ENCODE results near the gene PEX7. TPM values are rescaled to one million over a fixed set of nuclear protein-coding genes. Genes with fewer than 3 reads are reported as not detected.
"Not testable (repeated sequence)": the region's sequence is repeated elsewhere in the genome, so short reads cannot be mapped to it uniquely, and the experiment has no call there.

PEX7 gene
- polyA plus RNA-seq, 3 donors from 2014 or later: 2.2 to 3.9 (median 2.9) TPM

DNA sequence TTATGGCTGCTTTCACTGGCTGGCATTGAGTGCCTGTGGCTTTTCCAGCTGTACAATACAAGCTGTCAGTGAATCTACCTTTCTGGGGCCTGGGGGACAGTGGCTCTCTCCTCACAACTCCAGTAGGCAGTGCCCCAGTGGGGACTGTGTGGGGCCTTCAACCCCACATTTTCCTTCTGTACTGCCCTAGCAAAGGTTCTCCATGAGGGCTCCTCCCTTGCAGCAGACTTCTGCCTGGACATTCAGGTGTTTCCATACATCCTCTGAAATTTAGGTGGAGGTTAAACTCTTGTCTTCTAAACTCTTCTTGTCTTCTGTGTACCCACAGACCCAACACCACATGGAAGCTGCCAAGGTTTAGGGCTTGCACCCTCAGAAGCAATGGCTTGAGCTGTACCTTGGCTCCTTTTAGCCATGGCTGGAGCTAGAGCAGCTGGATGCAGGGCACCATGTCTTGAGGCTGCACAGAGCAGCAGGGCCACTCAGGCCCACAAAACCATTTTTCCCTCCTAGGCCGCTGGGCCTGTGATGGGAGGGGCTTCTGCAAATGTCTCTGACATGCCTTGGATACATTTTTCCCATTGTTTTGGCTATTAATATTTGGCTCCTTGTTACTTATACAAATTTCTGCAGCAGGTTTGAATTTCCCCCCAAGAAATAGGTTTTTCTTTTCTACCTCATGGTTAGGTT, 9.6 kb downstream of the PEX7 start:
- Mint-ChIP-seq H3K4me3 (no peak overlapping the region), H3K36me3 (peaks cover 32 to 53% (median 36%) of the 10 kb centered on the region in 3 donors), H3K4me1 (no peaks in the 10 kb centered on the region), H3K27ac (no peak overlapping the region), H3K9me3 (peaks cover 3 to 23% (median 11%) of the 10 kb centered on the region in 6 donors), H3K27me3 (ENCODE audit: low read depth in 3 of 3) (peaks cover 0 to 3% (median 0%) of the 10 kb centered on the region in 3 donors)
- DNase-seq: no peak

DNA sequence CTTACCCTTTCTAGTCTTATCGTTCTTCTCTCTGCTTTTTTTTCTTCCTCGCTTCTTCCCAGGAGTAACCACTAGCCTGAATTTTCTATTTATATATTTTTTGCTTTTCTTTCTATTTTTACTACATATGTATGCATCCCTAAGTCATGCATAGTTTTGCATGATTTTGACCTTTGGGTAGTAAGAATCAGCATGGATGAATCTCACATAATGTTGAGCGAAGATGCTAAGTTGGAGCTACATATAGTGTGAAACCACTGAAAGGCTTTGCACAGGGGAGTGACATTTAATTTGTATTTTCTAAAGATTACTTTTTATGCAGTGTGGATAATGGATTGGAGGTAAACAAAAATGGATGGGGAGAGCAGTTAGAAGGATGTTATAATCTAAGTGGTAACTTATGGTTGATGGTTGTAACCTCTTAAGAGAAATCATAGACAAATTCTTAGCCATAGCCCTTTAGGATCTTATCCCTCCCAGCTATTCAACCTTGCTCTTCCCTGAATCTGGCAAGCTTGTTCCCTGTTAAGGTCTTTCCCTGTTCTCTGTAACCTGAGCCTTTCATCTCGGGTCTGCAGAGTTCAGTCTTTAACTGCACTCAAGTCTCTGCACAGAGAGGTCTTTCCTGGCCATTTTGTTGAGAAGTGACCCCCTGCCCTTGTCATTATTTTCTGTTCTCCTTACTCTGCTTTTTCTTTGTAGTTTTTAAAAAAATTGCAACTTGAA, 18.0 kb downstream of the PEX7 start:
- DNase-seq: no peak
- no peak overlapping the region for H3K27ac Mint-ChIP-seq
- no peaks in the 10 kb centered on the region for H3K4me1 Mint-ChIP-seq
- no peaks in the 10 kb centered on the region for H3K9me3 Mint-ChIP-seq
- no peak overlapping the region for H3K4me3 Mint-ChIP-seq
- H3K27me3 Mint-ChIP-seq (ENCODE audit: low read depth in 3 of 3): peaks cover 0 to 1% (median 0%) of the 10 kb centered on the region in 3 donors
- peaks cover 0 to 8% (median 6%) of the 10 kb centered on the region in 3 donors for H3K36me3 Mint-ChIP-seq

DNA sequence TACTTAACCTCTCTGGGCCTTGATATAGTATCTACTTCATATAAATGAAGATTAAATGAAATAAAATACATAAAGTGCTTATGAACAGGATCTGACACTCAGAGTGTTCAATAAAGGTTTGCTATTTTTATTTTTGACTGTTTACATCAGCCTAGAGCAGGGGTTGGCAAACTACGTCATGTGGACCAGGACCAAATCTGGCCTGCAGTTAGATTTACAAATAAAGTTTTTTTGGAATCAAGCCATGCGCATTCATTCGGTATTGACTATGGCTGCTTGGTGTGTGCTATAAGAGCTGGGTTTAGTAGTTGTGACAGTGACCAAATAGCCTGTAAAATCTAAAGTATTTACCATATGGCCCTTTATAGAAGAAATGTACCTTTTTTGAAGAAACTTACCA, 20.8 kb downstream of the PEX7 start:
- Mint-ChIP-seq H3K27me3 (ENCODE audit: low read depth in 3 of 3) (no peaks in the 10 kb centered on the region), H3K4me3 (no peak overlapping the region), H3K36me3 (peaks cover 0 to 13% (median 8%) of the 10 kb centered on the region in 3 donors), H3K9me3 (no peaks in the 10 kb centered on the region), H3K4me1 (no peaks in the 10 kb centered on the region), H3K27ac (no peak overlapping the region)
- DNase-seq: no peak

DNA sequence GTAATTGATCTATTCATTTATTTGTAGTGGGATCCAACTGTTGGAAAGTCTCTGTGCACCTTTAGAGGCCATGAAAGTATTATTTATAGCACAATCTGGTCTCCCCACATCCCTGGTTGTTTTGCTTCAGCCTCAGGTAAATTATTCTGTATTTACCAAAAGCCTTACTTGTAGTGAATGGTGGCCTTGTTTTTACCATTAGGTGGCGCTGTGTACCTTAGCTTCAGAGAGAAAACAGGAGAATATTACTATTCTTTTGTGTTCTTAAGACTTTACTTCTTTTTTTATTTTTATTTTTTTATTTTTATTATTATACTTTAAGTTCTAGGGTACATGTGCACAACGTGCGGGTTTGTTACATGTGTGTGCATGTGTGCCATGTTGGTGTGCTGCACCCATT, 23.7 kb downstream of the PEX7 start:
- H3K36me3 Mint-ChIP-seq: peaks cover 7 to 29% (median 28%) of the 10 kb centered on the region in 3 donors
- H3K27ac Mint-ChIP-seq: no peak overlapping the region
- peak; percentile 28 to 46 (median 32) for DNase-seq
- peaks cover 0 to 5% (median 0%) of the 10 kb centered on the region in 6 donors for H3K9me3 Mint-ChIP-seq
- H3K4me1 Mint-ChIP-seq: no peaks in the 10 kb centered on the region
- H3K27me3 Mint-ChIP-seq (ENCODE audit: low read depth in 3 of 3): no peaks in the 10 kb centered on the region
- H3K4me3 Mint-ChIP-seq: no peak overlapping the region

DNA sequence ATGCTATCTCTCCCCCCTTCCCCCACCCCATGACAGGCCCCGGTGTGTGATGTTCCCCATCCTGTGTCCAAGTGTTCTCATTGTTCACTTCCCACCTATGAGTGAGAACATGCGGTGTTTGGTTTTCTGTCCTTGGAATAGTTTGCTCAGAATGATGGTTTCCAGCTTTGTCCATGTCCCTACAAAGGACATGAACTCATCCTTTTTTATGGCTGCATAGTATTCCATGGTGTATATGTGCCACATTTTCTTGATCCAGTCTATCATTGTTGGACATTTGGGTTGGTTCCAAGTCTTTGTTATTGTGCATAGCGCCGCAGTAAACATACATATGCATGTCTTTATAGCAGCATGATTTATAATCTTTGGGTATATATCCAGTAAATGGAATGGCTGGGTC, 24.1 kb downstream of the PEX7 start:
- peaks cover 7 to 29% (median 27%) of the 10 kb centered on the region in 3 donors for H3K36me3 Mint-ChIP-seq
- H3K27ac Mint-ChIP-seq; H3K9me3 Mint-ChIP-seq; H3K27me3 Mint-ChIP-seq (ENCODE audit: low read depth in 3 of 3); DNase-seq; H3K4me1 Mint-ChIP-seq; H3K4me3 Mint-ChIP-seq: not testable (repeated sequence)

DNA sequence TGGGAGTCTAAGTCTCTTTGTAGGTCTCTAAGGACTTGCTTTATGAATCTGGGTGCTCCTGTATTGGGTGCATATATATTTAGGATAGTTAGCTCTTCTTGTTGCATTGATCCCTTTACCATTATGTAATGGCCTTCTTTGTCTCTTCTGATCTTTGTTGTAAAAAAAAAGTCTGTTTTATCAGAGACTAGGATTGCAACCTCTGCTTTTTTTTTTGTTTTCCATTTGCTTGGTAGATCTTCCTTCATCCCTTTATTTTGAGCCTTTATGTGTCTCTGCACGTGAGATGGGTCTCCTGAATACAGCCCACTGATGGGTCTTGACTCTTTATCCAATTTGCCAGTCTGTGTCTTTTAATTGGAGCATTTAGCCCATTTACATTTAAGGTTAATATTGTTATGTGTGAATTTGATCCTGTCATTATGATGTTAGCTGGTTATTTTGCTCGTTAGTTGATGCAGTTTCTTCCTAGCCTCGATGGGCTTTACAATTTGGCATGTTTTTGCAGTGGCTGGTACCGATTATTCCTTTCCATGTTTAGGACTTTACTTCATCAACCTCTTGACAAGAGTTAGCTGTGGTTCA, 27.7 kb downstream of the PEX7 start:
- DNase-seq; H3K9me3 Mint-ChIP-seq; H3K27me3 Mint-ChIP-seq (ENCODE audit: low read depth in 3 of 3); H3K27ac Mint-ChIP-seq; H3K4me1 Mint-ChIP-seq; H3K4me3 Mint-ChIP-seq: not testable (repeated sequence)
- H3K36me3 Mint-ChIP-seq: peaks cover 7 to 36% (median 33%) of the 10 kb centered on the region in 3 donors

DNA sequence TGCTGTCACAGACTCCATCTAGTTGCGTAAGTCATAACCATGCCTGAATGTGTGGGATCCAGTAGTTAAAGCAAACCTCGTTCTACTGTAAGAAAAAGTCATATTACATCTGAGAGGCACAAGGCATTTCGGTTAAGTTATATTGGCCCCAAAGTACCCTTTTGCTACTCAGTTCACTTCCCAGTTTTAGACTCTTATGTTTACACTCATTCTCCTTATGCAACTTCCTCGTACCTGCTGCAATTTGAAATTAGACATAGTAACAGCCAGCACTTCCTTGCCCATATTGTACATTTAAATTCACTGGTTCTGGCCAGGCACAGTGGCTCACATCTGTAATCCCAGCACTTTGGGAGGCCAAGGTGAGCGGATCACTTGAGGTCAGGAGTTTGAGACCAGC, 37.0 kb downstream of the PEX7 start:
- Mint-ChIP-seq H3K27ac (no peak overlapping the region), H3K36me3 (peaks cover 0 to 15% (median 14%) of the 10 kb centered on the region in 3 donors), H3K4me3 (no peak overlapping the region)

DNA sequence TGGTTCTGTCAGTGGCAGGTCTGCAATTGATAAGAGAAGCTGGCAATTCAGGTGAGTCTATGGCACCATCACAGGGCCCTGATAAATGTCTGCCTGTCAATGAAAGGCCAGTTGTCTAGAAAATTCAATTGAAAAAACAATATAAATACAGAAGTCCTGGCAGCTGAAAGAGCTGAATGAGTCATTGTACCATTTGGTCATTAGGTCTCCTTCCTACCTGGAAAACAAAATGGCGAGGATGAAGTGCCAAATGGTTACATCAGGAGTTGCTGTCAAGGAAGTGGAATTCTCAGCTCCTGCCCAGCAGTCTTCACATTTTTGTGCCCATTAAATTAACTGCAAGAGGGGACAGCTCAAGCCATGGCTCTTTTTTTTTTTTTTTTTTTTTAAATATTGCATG, 37.7 kb downstream of the PEX7 start:
- Mint-ChIP-seq H3K4me3 (no peak overlapping the region), H3K4me1 (no peaks in the 10 kb centered on the region), H3K27me3 (ENCODE audit: low read depth in 3 of 3) (no peaks in the 10 kb centered on the region), H3K36me3 (peaks cover 0 to 15% (median 12%) of the 10 kb centered on the region in 3 donors), H3K27ac (no peak overlapping the region), H3K9me3 (no peaks in the 10 kb centered on the region)
- no peak for DNase-seq

More for the DNA sequence above, 37.0 kb downstream of the PEX7 start:
- no peaks in the 10 kb centered on the region for H3K9me3 Mint-ChIP-seq
- no peaks in the 10 kb centered on the region for H3K4me1 Mint-ChIP-seq
- no peaks in the 10 kb centered on the region for H3K27me3 Mint-ChIP-seq (ENCODE audit: low read depth in 3 of 3)
- DNase-seq: no peak

DNA sequence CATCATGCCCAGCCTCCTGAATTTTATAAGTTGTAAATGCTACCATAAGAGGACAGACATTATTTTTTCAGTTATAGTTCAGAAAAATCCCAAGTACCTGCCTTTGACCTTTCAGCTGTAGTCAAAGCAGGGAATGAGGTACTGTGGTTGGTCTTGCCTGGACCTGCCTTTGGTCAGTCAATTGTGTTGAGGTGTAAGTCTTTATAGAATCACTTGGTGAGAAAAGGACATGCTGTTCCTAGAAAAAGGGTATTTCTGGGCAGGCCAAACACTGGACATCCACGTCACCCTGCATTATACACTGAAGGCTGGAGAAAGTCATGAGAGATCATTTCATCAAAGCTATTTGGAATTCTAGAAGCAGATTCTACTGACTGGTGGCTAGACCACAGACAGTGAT, 40.3 kb downstream of the PEX7 start:
- Mint-ChIP-seq H3K9me3 (no peaks in the 10 kb centered on the region), H3K4me3 (no peak overlapping the region), H3K36me3 (peaks cover 0 to 7% (median 4%) of the 10 kb centered on the region in 3 donors), H3K27ac (no peak overlapping the region), H3K27me3 (ENCODE audit: low read depth in 3 of 3) (no peaks in the 10 kb centered on the region), H3K4me1 (no peaks in the 10 kb centered on the region)
- DNase-seq: no peak

DNA sequence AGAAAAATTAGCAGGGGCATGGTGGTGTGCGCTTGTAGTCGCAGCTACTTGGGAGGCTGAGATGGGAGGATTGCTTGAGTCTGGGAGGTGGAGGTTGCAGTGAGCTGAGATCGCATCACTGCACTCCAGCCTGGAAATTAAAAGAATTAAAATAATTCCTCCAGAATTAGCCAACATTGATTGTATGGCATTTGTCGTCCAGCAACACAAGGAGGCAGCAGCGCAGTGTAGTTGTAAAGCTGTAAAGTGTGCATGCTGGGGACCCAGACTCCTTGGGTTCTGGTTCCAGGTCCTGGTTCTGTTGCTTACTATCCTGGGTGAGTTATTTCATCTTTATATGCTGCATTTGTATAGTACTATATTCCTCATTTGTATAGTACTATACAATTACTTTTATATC, 41.4 kb downstream of the PEX7 start:
- Mint-ChIP-seq H3K9me3 (no peaks in the 10 kb centered on the region), H3K36me3 (peaks cover 0 to 7% (median 4%) of the 10 kb centered on the region in 3 donors), H3K27me3 (ENCODE audit: low read depth in 3 of 3) (no peaks in the 10 kb centered on the region), H3K27ac (no peak overlapping the region), H3K4me3 (no peak overlapping the region), H3K4me1 (no peaks in the 10 kb centered on the region)
- no peak for DNase-seq

DNA sequence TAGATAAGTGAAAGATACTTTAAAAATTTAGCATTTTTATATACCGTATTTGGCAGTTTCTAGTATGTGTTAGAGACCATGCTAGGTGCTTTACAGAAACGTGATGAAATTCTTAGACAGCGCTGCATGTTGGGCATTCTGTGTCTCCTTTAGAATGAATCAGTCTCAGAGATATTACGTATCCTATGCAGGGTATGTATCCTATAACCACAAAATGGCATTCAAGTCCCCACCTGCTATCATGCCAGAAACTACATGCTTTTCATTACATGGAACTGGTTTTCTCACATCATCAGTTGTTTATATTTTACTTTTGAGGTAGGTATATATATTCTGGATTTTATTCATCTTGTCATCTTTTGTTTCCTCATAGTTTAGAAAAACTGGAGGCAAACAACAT, 42.3 kb downstream of the PEX7 start:
- Mint-ChIP-seq H3K4me1 (no peaks in the 10 kb centered on the region), H3K36me3 (peaks cover 4 to 7% (median 4%) of the 10 kb centered on the region in 3 donors), H3K27ac (no peak overlapping the region), H3K27me3 (ENCODE audit: low read depth in 3 of 3) (no peaks in the 10 kb centered on the region), H3K4me3 (no peak overlapping the region), H3K9me3 (no peaks in the 10 kb centered on the region)
- no peak for DNase-seq

DNA sequence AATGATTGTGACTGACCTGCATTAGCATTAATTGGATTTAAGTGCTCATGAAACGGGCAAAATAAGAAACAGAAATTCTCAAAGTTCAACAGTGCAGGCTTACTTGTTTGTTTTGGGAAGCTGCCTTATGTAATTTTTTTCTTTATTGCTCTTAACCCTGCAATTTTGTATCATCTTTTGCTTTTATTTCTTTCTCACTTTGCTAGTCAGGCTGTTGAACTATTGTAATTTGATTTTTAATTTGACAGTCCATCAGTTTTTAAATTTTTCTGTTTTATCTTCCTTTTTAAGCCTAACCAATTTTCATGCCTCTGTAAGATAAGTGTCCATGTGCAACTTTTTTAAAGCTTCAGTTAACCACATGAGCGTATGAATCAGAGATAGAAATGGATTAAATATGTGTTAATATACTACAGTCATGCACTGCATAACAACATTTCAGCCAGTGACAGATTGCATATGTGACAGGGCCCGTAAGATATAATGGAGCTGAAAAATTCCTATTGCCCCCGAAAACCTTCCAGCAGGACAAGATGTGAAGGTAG, 44.6 kb downstream of the PEX7 start:
- Mint-ChIP-seq H3K27me3 (ENCODE audit: low read depth in 3 of 3) (no peaks in the 10 kb centered on the region), H3K9me3 (no peaks in the 10 kb centered on the region), H3K27ac (peak overlapping the region in 2 of 6 donors; percentile 22 to 23), H3K36me3 (peaks cover 4 to 10% (median 7%) of the 10 kb centered on the region in 3 donors), H3K4me1 (no peaks in the 10 kb centered on the region), H3K4me3 (no peak overlapping the region)
- DNase-seq: no peak

DNA sequence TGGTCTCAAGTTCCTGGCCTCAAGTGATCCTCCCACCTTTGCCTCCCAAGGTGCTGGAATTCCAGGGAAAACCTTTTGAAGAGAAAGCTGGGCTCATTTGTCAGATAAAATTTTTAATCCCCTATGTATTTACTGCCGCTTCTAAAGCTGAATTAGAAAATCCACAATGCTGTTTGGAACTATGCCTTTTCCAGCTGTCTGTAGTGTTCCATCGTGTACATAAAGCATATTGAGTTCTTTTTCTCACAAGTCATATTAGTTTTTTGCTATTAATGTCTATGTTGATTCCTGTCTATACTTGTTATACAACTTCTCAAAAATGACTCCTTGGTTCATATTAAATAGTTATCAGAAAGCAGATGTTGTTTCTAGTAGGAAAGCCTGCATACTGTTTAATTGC, 47.1 kb downstream of the PEX7 start:
- Mint-ChIP-seq H3K9me3 (peaks cover 8 to 21% (median 16%) of the 10 kb centered on the region in 6 donors), H3K27me3 (ENCODE audit: low read depth in 3 of 3) (no peaks in the 10 kb centered on the region), H3K27ac (no peak overlapping the region)

DNA sequence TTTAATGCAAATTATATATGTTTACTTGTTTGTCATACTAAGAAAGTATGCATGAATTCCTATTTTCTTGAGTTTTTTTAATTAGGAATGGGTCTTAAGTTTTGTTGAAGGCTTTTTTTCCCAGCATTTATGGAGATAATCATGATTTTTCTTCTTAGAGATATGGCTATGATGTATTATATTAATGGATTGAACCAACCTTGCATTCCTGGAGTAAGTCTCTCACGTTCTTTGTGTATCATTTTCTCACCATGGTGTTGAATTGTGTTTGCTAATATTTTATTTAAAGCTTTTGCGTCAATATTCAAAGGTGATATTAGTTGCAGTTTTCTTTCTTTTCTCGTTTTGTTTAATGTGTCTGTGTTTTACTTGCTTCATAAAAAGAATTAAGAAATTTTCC, 51.4 kb downstream of the PEX7 start:
- H3K9me3 Mint-ChIP-seq: peaks cover 14 to 37% (median 29%) of the 10 kb centered on the region in 6 donors
- no peak overlapping the region for H3K27ac Mint-ChIP-seq
- H3K4me3 Mint-ChIP-seq: no peak overlapping the region
- H3K27me3 Mint-ChIP-seq (ENCODE audit: low read depth in 3 of 3): no peaks in the 10 kb centered on the region
- no peaks in the 10 kb centered on the region for H3K4me1 Mint-ChIP-seq
- DNase-seq: no peak
- peaks cover 25 to 56% (median 52%) of the 10 kb centered on the region in 3 donors for H3K36me3 Mint-ChIP-seq

More for the DNA sequence above, 47.1 kb downstream of the PEX7 start:
- H3K4me3 Mint-ChIP-seq: no peak overlapping the region
- no peak for DNase-seq
- H3K36me3 Mint-ChIP-seq: peaks cover 22 to 30% (median 30%) of the 10 kb centered on the region in 3 donors
- H3K4me1 Mint-ChIP-seq: no peaks in the 10 kb centered on the region

Measured in immature natural killer cell (primary cell).